ENCODE measurements around the gene SNTG2.

DNA sequence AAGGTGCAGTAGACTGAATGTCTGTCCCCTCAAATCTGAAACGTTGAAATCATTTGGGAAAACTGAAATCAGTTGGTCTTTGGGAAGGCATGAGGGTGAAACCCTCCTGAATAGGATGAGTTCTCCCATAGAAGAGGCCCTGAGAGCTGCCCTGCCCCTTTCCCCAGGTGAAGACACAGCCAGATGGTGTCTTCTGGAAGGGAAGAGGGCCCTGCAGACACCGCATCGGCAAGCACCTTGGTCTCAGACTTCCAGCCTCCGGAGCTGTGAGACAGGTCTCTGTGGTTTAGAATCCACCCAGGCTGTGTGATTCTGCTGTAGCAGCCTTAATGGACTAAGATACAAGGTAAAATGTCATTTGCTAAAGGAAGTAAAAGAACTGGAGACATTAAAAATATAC is 42.1 kb upstream of the SNTG2 start:
- TF ChIP-seq, protein P1, sequence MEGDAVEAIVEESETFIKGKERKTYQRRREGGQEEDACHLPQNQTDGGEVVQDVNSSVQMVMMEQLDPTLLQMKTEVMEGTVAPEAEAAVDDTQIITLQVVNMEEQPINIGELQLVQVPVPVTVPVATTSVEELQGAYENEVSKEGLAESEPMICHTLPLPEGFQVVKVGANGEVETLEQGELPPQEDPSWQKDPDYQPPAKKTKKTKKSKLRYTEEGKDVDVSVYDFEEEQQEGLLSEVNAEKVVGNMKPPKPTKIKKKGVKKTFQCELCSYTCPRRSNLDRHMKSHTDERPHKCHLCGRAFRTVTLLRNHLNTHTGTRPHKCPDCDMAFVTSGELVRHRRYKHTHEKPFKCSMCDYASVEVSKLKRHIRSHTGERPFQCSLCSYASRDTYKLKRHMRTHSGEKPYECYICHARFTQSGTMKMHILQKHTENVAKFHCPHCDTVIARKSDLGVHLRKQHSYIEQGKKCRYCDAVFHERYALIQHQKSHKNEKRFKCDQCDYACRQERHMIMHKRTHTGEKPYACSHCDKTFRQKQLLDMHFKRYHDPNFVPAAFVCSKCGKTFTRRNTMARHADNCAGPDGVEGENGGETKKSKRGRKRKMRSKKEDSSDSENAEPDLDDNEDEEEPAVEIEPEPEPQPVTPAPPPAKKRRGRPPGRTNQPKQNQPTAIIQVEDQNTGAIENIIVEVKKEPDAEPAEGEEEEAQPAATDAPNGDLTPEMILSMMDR (IDR thresholded peaks at IDR 0.05 in 8 of 11, conservative IDR thresholded peaks at IDR 0.05 in 3 of 11): no peak
- TF ChIP-seq POLR2A (IDR thresholded peaks at IDR 0.05) (no peak), POLR2AphosphoS5 (IDR thresholded peaks at IDR 0.05) (no peak)

Data from spleen (tissue), 7 donors.